Activated CD4-positive, alpha-beta T cell treated with anti-CD3 and anti-CD28 coated beads, Interleukin-2, amount 50 U/mL, for 16 hours (primary cell): ENCODE results near the gene CPEB3.
A peak's percentile ranks its signal among the peaks of the same experiment; 100 is the strongest.
"Not testable (repeated sequence)": the region's sequence is repeated elsewhere in the genome, so short reads cannot be mapped to it uniquely, and the experiment has no call there.

Source experiments
- DNase-seq: peaks from one replicate; pipeline ENCODE4 v3.0.0-alpha.2; 2020

Gene CPEB3

DNA sequence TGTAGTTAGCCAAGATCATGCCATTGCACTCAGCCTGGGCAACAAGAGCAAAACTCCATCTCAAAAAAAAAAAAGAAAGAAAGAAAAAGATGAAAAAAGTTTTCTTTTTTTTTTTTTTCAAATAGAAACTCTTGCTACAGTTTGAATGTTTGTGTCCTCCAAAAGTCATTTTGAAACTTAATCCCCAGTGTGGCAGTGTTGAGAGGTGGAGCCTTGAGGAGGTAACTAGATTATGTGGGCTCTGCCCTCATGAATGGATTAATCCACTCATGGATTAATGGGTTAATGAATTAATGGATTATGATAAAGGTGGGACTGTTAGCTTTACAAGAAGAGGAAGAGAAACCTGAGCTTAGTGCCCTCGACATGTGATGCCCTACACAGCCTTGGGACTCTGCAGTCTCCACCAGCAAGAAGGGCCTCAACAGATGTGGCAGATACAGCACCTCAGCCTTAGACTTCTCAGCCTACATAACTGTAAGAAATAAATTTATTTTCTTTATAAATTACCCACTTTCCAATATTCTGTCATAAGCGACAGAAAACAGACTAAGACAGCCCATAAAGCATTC lies 25.1 kb downstream of the CPEB3 start:
- DNase-seq = no peak

DNA sequence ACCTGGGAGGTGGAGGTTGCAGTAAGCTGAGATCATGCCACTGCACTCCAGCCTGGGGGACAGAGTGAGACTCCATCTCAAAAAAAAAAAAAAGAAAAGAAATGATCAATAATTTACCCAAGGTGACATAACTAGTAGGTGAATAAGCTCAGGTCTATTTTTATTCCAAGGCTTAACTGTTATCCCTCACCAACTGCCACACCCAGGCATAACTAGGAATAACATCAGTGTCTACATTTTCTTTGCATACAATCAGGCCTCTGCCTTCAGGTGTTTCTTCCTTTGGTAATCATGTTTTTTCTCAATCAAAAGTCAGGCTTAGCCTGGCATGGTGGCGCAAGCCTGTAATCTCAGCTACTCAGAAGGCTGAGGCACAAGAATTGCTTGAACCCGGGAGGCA lies 26.6 kb downstream of the CPEB3 start:
- DNase-seq = no peak

DNA sequence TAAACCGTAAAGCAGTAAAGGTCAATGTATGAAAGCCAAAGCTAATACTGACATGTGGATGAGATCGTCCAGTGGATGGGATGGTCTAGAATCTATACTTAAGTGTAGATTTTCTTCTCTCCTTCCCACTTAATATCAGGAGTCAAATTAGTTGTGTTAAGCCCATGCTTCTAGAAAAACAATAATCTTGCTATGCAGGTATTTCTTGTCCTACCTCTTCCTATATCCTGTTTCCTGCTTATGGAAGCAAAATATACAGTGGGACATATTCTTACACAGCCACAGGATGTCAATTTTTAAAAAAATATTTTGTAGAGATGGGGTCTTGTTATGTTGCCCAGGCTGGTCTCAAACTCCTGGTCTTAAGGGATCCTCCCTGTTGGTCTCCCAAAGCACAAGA lies 27.5 kb downstream of the CPEB3 start:
- DNase-seq = no peak

DNA sequence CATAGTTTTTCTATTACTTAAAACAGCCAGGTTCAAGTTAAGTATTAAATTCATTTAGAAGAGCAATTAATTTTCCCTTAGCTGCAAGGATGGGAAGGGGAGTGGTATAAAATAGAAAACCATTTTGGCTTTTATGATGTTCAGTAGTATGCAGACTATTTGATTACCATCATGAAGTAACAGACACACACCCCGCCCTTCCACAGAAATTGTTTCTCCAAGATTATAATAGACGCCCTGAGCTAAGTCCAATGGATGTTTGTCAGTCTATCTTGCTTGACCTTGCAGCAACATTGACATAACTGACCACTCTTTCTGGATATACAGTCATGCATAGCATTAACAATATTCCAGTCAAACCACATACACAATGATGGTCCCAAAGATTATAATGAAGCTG lies 42.3 kb downstream of the CPEB3 start:
- DNase-seq = no peak

DNA sequence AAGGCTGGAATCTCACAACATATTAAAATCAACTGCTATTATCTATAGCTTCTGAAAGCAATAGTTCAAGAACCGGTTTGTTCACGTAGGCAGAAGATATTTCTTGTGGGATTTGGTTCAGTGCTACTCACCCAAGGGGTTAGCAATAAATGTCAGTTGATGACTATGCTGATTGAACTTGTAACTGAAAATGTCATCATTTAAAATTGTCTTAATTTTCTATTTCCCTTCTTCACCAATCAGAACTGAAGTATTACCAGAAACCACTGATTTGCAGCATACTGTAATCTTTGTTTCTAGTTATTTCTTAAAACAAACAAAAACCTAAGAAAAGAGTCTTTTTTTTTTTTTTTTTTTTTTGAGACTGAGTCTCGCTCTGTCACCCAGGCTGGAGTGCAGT lies 46.1 kb downstream of the CPEB3 start:
- no peak for DNase-seq

DNA sequence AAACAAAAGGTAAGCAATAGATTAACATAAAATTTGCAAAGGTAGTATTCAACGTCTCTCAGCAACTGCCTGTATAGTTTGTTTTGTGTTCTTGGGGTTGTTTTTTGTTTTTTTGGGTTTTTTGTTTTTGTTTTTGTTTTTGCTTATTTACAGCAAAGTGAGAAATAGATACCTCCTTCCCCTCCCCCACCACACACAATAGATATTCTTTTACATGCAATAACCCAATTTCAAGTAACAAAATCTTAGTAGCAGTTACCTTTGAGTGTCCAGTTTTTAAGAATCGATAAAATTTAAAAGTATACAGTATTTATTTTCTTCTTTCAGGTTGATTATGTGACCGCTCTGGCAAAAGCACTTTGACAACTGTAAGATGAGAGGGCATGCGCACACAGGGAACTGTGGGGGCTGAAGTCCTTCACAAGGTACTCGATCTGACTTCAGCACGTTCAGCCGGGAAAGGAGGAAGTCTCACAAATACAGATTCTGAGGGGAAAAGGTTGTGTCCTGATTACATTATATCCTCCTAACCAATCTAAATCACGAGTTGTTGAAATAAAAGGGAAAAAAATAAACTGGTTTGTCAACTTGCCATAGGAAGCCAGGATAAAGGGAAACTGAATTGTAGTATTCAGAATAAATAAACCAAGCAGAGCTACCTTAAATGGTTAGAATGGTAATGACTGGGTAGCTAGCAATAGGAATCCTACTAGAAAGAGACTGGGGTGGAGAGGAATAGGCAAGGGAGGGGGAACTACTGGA lies 47.8 kb downstream of the CPEB3 start:
- peak; percentile 24 for DNase-seq

DNA sequence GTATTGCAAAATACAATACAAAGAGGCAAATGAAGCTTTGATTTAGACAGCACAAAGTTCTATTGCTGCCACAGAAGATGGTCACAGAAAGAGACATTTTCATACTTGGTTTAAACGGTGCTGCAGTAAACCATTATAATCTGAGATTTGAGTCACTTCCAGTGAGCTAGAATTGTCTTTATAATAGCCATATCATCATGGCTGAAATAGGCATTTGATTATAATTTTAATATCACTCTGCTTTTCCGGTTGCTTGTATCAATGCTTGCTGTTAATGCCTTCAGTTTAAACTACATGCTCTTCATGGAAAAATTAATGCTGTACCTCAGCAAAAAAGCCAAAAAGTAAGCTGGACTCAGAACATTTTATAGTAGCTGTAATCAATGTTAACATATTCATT lies 48.5 kb downstream of the CPEB3 start:
- no peak for DNase-seq

DNA sequence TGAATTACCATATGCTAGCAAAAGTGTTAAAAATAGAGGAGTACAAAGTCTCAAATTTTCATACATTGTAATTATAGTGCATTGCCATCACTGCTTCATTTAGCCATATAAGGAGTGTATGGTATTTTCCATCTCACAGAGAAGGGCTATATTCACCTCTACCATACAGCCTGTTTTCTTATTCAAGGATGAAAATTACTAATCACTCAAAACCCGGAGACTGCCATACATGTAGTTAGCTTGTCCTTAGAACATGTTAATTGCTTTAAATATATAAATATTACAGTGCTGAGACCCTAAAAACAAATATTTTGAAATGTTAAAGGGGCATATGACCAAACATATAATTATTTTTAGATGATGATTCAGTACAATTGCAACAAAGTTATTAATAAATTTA lies 49.4 kb downstream of the CPEB3 start:
- DNase-seq = no peak

DNA sequence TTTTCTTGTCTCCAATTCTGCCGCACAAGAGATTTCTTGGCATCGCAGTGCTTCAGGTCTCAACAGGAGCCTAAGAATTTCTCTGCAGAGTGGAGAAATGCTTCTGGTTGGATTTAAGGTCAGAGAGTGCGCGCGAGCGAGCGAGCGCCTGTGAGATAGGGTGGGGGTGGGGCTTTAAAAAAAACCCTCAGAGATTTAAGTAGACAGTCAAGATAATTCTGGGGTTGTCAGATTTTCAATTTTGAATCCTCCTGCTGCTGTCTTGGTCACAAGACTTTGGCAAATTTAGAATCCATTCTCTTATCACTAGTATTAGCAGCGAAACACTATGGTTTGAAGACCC lies 49.7 kb downstream of the CPEB3 start:
- no peak for DNase-seq

DNA sequence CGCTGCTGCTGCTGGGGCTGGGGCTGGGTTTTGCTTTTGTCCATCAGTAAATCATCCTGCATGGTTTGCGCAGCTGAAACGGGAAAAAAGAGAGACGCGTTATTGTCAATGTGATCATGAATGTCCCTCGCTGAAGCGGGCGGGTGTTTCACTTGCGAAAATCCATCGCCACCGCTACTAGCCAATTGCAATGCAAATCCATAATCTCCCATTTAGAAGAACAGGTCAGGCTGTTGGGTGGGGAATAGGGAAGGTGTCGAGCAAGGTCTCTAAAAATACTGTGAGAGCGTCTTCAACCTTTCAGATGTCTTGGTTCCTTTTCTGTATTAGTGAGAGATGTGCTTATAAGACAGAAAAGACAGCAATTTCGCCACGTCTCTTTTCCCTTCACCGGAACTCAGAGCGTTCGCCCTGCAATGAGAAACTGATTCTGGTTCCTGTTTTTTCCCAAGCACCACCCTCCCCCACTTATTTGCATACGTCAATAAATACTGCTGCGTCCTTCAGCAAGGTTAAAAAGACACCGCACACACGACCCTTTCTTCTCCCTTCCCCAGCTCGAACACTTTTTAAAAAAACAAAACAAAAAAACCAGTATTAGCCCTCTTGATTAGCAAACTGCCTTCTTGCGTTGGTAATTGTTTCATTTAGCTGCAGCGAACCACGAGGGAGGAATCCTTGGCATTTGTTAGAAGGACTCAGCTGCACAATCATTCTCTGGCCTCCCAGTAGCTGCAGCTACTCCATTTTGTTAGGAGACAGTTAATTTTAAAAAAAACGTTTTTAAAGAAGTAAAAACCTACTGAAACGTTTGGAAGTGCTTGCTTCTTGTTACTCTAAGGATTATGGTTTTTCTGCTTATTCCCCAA lies 50.4 kb downstream of the CPEB3 start:
- DNase-seq = peak; percentile 49

DNA sequence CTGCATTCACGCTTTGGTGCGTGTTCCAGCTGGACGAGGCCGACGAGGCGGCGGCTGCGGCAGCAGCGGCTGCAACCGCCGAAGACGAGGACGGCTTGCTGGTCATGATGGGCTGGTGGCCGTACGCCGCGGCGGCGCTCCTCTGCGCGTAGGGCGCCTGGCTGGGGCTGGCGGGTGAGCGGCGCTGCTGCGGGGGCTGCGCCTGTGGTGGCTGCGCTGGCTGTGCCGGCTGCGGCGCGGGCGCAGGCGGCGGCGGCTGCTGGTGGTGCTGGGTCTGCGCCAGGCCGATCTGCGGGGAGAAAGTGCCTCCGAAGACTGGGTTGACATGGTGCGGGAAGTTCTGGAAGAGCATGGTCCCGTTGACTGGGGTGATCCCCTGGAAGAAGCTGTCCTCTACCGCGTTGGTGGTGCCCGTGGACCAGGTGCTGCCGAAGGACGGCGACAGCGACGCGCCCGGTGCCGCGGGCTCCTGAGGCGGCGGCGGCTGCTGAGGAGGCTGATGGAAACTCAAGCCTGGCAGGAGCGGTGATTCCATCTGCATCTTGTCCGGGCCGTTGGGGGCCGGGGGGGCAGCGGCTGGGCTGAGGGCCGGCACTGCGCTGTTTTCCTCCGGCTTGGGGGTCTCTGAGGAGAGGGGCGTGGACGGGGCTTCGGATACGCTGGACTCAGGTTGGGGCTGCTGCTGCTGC lies 51.1 kb downstream of the CPEB3 start:
- no peak for DNase-seq

DNA sequence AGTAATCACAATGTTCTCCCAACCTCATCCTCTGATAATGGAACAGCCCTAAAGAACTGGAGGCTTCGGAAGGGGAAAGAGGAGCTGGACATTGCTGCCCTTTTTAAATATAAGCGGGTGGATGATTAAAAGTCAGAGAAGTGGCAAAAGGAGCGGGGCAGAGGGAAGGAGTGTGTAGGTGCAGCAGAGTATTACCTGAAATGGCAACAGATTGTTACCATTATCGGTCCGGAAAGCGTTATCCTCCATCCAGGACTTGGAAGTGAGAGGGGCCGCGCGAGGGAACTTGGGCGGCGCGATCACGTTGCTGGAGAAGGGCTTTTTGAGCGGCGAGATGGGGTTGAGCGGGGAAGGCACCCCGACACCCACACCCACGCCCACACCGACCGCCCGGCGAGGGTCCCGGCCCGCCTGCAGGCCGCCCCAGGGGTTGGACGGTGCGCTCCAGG lies 51.7 kb downstream of the CPEB3 start:
- DNase-seq = no peak

DNA sequence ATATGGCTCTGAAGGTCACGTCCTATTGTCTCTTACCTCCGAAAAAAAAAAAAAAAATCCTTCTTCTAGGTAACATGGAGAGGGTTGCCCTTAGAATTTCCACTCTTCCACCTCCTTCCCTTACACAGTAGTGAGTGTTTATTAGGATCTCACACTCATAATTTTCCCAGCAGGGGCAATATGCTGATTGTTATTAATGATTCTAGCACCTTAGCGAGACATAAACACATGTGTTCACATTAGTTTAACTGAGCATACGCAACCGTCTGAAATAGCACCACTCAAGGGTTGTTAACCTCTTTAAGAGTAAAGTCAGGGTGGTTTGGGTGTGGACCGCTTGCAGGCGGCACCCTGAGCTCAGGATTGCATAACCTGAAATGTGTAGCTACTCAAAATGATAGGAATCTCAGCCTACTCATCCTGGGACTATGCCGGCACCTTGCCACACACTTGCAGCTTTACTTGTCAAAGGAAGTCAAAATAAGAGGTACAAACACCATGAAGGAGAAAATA lies 52.2 kb downstream of the CPEB3 start:
- no peak for DNase-seq

DNA sequence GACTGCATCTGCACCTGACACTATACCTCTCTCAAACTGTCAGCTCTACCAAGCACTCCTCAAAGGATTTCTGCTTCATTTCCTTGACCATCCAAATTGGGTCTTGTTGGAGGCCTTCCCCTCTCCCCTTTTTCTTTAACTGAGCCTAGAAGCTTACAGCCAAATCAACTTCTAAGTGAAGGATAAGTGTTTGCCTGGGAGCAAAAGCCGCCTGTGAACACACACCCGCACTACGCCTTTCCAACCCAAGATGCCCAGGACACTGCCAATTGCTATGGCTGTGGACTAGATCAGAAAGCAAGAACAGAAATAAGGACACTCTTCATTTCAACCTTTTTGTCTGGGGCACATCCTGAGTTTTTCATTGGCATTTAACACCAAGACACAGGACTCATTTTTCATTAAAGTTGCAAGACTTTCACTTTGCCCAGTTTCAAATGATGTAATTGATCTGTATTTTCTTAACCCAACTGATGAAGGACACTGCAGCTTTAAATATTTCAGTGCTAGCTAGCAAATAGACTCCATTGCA lies 52.8 kb downstream of the CPEB3 start:
- DNase-seq = no peak

DNA sequence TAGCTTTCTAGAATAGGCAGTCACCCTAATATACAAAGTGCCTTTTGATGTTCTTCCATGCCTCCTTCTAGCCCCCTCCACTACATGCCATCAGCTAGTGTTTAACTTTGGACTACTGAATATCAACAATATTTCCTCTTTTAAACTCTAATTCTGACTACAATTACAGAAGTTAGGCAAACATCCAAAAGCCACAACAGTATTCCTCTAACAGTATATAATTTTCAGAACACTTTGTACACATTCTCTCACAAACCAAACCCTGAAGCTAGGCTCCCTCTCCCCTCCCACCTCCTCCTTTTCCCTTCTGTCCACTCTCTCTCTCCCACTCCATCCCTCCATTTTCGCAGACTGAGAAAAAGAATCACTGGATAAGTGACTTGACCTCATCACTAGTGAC lies 59.7 kb downstream of the CPEB3 start:
- DNase-seq = no peak

DNA sequence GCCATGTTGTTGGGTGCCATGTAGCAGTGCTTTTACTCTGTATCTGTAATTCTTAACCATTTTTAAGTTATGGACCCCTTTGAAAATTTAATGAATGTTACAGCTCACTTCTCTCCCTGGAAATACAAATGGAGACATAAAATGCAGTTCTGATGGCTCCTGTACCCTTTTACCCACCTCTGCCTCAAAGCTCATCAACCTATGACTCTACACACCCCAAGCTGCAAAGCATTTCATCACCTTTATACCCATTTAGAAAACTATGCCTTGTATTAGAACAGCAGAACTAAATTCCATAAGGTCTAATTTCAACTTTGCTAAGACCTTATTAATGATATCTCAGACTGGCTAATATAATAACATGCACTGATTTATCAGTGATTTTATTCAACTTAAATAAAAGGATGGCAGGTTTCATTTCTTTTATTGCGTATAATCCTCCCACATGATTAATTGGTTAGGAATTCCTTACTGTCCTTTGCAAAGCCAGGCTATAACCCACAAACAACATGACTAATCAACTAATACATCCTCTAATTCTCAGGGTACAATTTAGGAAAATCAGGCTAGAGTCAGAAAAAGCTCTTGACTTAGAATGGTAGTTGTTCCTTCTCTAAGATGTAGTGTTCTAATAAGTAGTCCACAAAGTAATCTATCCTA lies 68.1 kb downstream of the CPEB3 start:
- no peak for DNase-seq

DNA sequence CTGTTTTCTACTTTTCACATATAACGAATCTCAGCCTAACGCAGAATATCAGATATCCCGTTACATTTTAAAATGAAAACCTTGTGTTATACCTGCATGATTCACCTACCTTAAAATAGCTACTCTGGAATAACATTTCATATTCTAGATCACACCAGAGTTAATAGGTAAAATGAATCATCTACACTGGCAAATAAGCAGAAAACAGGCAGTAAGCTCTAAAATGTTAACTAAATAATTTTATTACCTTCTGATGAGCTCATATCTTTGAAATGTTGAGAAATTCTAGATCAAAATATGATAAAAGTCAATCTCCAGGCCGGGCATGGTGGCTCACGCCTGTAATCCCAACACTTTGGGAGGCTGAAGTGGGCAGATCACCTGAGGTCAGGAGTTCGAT lies 71.3 kb downstream of the CPEB3 start:
- DNase-seq = no peak

DNA sequence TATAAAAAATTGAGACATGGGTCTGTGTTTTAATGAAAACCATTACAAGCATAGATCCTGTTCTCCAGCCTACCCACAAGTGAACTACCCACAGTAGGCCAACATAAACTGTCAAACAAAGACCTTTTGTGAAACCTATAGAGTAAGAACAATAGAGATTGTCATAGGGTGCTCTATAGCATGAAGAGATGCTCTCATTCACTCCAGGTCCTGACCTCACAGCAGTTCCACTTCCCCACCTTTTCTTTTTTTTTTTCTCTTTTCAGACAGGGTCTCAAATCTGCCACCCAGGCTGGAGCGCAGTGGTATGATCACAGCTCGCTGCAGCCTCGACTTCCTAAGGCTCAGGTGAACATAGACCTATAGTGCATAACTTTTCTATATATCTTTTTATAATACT lies 72.3 kb downstream of the CPEB3 start:
- no peak for DNase-seq

DNA sequence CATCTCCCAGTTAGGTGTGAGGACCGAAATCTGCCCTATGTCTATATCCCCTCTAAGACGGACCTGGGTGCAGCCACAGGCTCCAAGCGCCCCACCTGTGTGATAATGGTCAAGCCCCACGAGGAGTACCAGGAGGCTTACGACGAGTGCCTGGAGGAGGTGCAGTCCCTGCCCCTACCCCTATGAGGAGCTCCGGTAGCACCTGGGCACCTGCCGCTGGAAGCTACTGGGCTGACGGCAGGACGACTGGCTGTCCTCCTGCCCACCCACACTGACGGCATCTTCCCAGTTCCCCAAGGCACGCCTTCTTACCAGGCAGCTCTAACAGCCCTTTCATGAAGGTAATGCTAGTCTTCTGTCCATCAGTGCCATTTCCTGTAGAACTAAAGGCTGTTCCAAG lies 74.3 kb downstream of the CPEB3 start:
- DNase-seq = not testable (repeated sequence)

DNA sequence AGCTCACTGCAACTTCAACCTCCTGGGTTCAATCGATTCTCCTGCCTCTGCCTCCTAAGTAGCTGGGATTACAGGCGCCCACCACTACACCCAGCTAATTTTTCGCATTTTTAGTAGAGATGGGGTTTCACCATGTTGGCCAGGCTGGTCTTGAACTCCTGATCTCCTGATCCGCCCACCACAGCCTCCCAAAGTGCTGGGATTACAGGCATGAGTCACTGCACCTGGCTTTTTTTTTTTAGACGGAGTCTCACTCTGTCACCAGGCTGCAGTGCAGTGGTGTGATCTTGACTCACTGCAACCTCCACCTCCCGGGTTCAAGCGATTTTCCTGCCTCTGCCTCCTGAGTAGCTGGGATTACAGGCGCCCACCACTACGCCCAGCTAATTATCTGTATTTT lies 75.7 kb downstream of the CPEB3 start:
- DNase-seq = not testable (repeated sequence)

DNA sequence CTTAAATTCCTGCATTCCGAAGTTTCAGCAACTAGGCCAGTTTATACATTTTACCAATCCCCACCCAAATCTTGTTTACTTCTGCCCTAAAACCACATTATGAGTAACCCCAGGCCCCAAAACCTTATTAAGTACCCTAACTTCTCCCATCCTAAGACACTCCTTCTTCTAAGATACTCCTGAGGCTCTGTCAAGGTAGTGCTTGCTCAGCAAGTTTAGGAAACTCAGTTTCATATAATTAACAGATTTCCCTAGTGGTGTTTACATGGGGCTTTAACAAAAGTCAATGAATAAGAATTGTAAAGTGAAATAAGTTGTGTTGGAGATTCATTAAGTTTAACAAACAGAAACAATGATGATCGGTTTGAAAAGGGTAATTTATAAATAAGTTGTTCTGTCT lies 77.8 kb downstream of the CPEB3 start:
- no peak for DNase-seq

DNA sequence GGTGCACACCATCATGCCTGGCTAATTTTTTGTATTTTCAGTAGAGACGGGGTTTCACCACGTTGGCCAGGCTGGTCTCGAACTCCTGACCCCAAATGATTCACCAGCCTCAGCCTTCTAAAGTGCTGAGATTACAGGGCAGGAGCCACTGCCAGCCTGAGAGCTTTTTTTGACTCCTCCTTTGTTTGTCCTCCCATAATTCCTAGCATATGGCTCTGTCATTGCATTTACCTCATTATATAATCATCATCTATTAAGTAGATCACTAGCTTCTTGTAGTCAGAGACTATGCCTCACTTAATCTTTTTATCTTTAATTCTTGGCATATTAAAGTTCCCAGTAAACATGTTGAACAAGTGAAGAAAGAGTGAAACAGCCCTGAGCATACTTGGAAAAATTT lies 82.1 kb downstream of the CPEB3 start:
- no peak for DNase-seq
